ENCODE measurements around the gene GSTO1. TPM values are rescaled to one million over a fixed set of nuclear protein-coding genes. Genes with fewer than 3 reads are reported as not detected.

Gene GSTO1
- total and polyA plus RNA-seq, 2 of the 13 experiments (the other 11 are each of a cell fraction or from before 2014, with no cell fraction given) = 228 to 300 TPM

DNA sequence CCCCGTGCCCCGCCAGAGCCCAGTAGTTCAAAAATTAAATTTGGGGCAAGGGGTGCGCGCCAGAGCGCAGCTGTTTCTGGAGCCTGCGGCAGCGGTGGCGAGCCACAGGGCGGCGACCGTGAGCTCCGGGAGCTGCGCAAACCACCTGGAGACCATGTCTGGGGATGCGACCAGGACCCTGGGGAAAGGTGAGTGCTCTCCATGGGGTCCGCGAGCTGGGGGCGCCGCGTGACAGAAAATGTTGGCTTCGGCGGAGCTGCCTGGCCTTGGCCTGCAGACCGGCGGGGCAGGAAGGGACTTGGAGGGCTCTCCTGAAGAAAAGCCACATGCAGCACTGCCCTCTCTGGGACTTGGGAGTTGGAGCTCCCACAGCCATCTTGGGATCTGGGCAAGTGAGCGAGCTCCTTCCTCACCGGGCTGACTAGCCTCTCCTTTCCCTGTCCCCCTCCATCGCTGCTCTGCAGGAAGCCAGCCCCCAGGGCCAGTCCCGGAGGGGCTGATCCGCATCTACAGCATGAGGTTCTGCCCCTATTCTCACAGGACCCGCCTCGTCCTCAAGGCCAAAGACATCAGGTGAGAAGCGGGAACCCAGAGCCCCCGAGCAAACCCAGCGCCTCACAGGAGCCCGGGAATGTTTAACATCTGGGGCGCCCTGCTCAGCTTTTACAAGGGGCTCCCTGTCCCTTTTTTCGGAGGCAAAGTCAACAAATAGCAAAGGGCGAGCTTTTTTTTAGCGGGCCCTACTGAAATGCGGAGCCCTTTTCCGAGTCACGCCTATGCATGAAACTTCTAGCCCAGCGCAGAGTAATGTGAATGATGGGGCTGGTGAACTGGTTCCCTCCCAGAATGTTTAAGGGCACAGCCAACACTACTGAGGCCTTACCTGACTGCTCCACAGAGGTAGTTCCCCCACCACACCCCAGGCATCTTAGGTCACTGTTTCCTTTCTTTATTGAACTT is 20.4 kb downstream of the GSTO1 start (continued):
- TF ChIP-seq, protein P1, sequence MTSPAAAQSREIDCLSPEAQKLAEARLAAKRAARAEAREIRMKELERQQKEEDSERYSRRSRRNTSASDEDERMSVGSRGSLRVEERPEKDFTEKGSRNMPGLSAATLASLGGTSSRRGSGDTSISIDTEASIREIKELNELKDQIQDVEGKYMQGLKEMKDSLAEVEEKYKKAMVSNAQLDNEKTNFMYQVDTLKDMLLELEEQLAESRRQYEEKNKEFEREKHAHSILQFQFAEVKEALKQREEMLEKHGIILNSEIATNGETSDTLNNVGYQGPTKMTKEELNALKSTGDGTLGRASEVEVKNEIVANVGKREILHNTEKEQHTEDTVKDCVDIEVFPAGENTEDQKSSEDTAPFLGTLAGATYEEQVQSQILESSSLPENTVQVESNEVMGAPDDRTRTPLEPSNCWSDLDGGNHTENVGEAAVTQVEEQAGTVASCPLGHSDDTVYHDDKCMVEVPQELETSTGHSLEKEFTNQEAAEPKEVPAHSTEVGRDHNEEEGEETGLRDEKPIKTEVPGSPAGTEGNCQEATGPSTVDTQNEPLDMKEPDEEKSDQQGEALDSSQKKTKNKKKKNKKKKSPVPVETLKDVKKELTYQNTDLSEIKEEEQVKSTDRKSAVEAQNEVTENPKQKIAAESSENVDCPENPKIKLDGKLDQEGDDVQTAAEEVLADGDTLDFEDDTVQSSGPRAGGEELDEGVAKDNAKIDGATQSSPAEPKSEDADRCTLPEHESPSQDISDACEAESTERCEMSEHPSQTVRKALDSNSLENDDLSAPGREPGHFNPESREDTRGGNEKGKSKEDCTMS (CRISPR knock-in tag; conservative IDR thresholded peaks at IDR 0.05) = no peak
- peak; percentile 85; the same call in 1 of the 2 replicates for TF ChIP-seq KDM5B (CRISPR knock-in tag; IDR thresholded peaks at IDR 0.05; ENCODE audit: borderline replicate concordance)
- no peak for TF ChIP-seq ZFP82 (CRISPR knock-in tag; IDR thresholded peaks at IDR 0.05; ENCODE audit: borderline replicate concordance)
- TF ChIP-seq TARDBP (CRISPR knock-in tag; IDR thresholded peaks at IDR 0.05) = peak; percentile 18; the same call in 1 of the 2 replicates
- TF ChIP-seq HDAC6 (IDR thresholded peaks at IDR 0.05; ENCODE audit: low read depth, low read length) = no peak
- TF ChIP-seq, protein P2, sequence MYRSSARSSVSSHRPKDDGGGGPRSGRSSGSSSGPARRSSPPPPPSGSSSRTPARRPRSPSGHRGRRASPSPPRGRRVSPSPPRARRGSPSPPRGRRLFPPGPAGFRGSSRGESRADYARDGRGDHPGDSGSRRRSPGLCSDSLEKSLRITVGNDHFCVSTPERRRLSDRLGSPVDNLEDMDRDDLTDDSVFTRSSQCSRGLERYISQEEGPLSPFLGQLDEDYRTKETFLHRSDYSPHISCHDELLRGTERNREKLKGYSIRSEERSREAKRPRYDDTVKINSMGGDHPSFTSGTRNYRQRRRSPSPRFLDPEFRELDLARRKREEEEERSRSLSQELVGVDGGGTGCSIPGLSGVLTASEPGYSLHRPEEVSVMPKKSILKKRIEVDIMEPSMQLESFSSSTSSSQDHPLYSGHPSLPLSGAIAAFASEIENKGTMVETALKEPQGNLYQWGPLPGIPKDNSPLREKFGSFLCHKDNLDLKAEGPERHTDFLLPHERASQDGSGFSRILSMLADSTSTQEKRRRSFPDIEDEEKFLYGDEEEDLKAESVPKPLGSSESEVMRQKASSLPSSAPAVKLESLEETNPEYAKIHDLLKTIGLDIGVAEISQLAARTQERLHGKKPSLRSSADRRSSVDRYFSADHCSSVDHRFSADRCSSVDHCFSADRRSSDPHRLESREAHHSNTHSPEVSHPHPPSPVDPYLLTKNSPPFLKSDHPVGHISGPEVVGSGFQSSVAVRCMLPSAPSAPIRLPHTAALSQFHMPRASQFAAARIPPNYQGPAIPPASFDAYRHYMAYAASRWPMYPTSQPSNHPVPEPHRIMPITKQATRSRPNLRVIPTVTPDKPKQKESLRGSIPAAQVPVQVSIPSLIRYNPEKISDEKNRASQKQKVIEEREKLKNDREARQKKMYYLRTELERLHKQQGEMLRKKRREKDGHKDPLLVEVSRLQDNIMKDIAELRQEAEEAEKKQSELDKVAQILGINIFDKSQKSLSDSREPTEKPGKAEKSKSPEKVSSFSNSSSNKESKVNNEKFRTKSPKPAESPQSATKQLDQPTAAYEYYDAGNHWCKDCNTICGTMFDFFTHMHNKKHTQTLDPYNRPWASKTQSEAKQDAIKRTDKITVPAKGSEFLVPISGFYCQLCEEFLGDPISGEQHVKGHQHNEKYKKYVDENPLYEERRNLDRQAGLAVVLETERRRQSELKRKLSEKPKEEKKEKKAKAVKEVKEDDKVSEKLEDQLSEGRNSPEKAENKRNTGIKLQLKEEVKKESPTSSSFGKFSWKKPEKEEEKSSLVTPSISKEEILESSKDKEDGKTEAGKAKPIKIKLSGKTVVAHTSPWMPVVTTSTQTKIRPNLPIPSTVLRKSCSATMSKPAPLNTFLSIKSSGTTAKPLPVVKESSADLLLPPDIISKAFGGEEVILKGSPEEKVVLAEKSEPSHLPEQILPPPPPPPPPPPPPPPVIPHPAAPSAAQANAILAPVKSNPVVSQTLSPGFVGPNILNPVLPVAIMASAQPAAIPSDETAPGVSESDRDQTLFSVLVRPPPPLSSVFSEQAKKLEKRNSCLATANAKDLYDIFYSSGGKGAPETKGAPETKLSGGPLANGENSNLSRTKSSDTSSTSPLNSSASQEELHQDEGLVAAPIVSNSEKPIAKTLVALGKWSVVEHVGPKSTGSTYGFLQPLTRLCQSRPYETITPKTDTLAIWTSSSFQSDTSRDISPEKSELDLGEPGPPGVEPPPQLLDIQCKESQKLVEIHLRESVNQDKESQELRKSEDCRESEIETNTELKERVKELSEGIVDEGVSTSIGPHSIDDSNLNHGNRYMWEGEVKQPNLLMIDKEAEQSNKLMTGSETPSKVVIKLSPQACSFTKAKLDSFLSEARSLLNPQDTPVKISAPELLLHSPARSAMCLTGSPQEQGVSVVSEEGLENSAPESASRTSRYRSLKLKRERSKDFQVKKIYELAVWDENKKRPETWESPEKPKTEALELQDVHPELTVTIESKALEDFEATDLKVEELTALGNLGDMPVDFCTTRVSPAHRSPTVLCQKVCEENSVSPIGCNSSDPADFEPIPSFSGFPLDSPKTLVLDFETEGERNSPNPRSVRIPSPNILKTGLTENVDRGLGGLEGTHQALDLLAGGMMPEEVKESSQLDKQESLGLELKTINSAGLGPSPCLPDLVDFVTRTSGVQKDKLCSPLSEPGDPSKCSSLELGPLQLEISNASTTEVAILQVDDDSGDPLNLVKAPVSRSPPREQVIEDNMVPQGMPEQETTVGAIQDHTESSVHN (CRISPR knock-in tag; IDR thresholded peaks at IDR 0.05) = no peak
- no peak for TF ChIP-seq NFIC (IDR thresholded peaks at IDR 0.05; ENCODE audit: low read length)
- TF ChIP-seq ZNF670 (CRISPR knock-in tag; IDR thresholded peaks at IDR 0.05; ENCODE audit: borderline replicate concordance) = no peak
- TF ChIP-seq, protein P3, sequence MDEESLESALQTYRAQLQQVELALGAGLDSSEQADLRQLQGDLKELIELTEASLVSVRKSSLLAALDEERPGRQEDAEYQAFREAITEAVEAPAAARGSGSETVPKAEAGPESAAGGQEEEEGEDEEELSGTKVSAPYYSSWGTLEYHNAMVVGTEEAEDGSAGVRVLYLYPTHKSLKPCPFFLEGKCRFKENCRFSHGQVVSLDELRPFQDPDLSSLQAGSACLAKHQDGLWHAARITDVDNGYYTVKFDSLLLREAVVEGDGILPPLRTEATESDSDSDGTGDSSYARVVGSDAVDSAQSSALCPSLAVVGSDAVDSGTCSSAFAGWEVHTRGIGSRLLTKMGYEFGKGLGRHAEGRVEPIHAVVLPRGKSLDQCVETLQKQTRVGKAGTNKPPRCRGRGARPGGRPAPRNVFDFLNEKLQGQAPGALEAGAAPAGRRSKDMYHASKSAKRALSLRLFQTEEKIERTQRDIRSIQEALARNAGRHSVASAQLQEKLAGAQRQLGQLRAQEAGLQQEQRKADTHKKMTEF (CRISPR knock-in tag; IDR thresholded peaks at IDR 0.05) = no peak; the same call in 1 of the 2 replicates
- TF ChIP-seq, protein P4, sequence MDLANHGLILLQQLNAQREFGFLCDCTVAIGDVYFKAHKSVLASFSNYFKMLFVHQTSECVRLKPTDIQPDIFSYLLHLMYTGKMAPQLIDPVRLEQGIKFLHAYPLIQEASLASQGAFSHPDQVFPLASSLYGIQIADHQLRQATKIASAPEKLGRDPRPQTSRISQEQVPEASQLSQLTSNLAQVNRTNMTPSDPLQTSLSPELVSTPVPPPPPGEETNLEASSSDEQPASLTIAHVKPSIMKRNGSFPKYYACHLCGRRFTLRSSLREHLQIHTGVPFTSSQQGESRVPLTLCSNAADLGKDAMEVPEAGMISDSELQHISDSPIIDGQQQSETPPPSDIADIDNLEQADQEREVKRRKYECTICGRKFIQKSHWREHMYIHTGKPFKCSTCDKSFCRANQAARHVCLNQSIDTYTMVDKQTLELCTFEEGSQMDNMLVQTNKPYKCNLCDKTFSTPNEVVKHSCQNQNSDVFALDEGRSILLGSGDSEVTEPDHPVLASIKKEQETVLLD (CRISPR knock-in tag; IDR thresholded peaks at IDR 0.05; ENCODE audit: low read depth) = no peak
- TF ChIP-seq ZNF552 (CRISPR knock-in tag; IDR thresholded peaks at IDR 0.05; ENCODE audit: borderline replicate concordance) = no peak
- TF ChIP-seq CCAR2 (optimal IDR thresholded peaks at IDR 0.05; ENCODE audit: low read depth, low read length) = no peak
- TF ChIP-seq ZNF746 (CRISPR knock-in tag; IDR thresholded peaks at IDR 0.05) = no peak
- no peak for TF ChIP-seq ONECUT2 (CRISPR knock-in tag; IDR thresholded peaks at IDR 0.05)

All from HepG2 (cell line).